Measurements from ENCODE around the gene ARHGEF38.
"Not testable (repeated sequence)": the region's sequence is repeated elsewhere in the genome, so short reads cannot be mapped to it uniquely, and the experiment has no call there.

Gene ARHGEF38

DNA sequence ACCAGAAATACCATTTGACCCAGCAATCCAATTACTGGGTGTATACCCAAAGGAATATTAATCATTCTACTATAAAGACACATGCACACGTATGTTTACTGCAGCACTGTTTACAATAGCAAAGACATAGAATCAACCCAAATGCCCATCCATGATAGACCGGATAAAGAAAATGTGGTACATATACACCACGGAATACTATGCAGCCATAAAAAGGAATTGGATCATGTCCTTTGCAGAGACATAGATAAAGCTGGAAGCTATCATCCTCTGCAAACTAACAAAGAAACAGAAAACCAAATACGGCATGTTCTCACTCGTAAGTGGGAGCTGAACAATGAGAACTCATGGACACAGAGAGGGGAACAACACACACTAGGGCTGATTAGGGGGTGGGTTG, 57.4 kb downstream of the ARHGEF38 start:
- not testable (repeated sequence) for DNase-seq

- DNase-seq, result no peak
Measured at GRCh38 chr4:105613306-105613705, 60.9 kb downstream of the ARHGEF38 start.

DNA sequence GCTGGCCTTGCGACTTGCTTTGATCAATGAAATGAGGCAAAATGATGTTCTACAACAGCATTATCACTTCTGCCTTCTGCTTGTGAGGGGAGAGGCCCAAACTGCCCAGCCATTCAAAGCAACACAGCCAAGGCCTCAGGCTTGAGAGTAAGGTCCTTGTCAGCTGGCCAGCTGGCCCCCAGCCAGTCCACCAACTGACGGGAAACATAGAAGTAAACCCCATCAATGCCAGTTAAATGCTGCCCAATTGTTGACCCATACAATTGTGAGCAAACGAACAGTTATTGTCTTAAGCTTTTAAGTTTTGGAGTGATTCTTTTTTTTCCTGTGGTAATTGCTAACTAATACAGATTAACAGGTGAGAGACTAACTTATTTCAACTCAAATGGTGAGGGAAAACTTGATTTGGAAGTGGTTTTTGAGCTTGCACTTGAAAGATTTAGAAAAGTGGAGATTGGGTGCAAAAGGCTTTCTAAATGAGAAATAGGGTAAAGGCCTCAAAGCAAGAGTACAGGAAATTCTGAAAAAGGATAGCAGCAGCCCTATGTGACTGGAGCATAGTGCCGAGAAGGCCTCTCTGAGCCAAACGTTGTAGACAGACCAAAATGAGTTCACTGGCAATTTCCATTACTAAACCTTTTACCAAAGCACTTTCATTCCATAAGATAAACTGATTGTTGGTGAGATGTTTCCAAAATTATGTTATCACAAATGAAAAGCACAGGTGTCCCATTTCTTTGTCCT, 66.9 kb downstream of the ARHGEF38 start:
- no peak for DNase-seq

DNA sequence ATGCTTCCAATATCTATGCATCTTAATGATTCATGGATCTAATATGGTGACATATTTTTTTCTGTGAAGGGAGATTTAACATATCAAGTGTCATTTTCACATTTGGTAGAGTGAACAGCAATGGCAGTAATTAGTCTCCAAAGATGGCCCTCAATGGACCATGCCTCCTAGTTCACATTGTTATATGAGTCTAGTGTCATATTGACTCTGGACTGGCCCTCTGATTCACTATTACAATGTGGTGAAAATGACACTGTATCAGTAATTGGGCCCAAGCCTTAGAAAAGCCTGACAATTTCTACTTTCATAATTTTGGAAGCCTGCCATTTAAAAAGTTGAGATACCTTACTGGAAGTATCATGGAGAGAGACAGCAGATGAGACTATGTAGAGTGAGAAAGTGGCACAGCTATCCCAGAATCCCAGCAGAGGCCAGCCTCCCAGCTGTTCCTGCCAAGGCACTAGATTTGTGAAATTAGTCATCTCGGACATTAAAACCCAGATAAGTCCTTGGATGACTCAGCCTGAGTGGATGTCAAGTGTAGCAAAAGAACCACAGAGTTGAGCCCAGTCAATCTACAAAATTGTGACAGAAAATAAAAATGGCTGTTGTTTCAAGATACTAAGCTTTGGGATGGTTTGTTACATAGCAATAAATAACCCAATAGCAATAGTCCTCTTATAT, 68.4 kb downstream of the ARHGEF38 start:
- no peak for DNase-seq

- no peak for DNase-seq
Measured at GRCh38 chr4:105622269-105622668, 69.8 kb downstream of the ARHGEF38 start.

DNA sequence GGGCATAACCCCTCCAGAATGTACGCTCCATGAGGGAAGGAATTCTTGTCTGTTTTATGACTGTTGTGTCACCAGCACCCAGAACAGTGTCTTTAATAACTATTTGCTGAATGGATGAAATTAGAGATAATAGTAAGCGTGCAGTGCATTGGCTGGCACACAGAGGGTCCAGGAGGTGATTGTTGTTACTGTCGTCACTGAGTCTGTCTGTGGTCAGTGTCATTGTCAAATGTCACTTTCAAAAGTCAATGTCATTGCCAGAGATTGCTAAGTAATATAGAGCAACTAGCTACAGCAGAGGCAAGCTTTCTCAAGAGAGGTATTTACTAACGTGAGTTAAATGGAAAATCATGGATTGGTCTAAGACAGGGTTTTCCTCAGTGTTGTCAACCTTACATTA, 70.7 kb downstream of the ARHGEF38 start:
- DNase-seq, result no peak

DNA sequence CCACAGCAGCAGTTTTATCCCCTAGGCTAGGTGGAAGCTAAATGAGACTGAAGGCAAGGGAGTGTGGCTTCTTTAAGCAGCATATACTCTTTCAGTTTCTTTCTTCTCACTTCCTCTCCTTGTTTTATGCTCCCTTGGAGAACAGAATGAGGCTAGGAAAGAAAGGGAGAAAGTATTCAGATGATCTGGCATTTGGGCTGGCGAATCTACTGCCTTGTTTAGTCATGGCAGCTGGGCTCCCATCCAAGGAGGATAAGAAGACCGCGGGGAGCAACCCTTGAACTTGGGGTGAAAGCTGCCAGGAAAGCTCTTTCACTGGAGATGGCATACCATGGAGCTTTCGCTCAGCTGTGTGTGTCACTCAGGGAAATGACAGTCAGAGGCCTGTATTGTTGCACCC, 72.1 kb downstream of the ARHGEF38 start:
- no peak for DNase-seq

GRCh38 chr4:105625214-105625613, 72.8 kb downstream of the ARHGEF38 start:
- DNase-seq, result no peak

DNA sequence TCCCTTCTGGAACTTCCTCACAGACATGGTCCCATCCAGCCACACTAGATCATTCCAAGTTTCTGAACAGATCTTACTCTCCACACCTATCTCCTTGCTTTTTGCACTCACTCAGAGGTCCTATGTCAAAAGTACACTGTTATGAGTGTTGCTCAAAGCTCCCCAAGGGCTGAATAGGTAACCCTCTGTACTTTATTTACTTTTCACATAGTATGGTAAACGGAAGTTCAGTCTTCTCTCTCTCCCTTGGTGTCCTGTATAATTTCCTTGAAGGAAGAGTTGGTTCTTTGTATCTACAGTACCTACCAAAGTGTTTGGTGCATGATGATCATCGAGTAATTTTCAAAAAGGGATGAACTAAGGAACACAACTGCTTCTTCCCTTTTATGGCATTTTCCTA, 74.4 kb downstream of the ARHGEF38 start:
- DNase-seq, result no peak

DNA sequence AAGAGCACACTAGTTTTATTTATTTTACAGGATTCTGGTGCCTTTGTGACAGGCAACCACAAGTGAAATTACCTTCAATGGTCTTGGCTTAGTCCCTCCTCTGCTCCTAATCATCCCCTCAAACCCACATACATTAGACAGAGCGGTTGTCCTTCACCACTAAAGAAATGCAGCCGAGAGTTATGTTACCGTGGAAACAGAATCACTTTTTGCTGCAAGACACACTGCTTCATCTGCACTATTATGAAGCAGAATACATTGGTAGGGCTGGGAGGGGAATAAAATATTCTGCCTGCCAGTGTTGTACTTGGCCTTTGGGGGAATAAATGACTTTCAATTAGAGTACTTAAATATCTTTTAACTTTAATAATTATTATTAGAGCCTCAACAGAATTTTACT, 75.2 kb downstream of the ARHGEF38 start:
- DNase-seq, result no peak

GRCh38 chr4:105630670-105631655, 78.5 kb downstream of the ARHGEF38 start:
- no peak for DNase-seq

GRCh38 chr4:105631818-105632400, 79.5 kb downstream of the ARHGEF38 start:
- no peak for DNase-seq

GRCh38 chr4:105632599-105632998, 80.2 kb downstream of the ARHGEF38 start:
- DNase-seq, result no peak

- DNase-seq, result no peak
Measured at GRCh38 chr4:105633241-105633640, 80.8 kb downstream of the ARHGEF38 start.

GRCh38 chr4:105634402-105635080, 82.1 kb downstream of the ARHGEF38 start:
- no peak for DNase-seq

DNA sequence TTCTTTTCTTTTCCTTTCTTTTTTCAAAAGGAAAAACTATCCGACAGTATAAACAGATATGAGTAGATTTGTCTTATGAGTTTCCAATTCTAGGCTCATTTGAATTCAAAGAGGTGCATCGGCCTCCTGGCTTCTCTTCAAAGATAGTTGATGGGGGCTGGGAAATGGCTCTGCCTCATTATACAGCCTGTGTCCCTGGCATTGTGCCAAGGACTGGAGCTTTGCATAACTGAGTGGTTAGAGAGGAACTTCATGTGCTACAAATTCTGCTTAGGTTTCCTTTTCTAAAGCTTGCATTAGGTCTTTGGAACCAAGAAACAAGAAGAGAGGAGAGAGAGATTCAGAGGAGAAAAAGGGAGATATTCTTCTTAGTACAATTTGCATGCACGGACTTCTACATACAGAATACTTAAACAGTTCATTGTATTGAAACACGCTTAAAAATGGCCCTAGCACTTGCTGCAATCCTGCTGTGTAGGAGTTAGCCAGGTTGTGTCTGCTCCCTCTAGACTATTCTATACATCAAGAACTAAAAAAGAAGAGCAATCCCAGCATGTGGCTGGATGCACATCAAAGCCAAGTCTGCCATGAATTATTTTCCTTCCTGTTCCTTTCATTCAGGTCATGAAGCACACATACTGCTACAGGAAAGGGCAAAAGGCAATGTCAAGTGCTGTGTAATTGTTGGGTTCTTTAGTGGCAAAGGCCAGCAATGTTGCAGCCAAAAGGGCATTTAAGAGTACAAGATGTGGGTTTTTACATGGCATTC, 85.2 kb downstream of the ARHGEF38 start:
- DNase-seq, result no peak

GRCh38 chr4:105641845-105642244, 89.4 kb downstream of the ARHGEF38 start:
- no peak for DNase-seq

GRCh38 chr4:105644257-105644656, 91.8 kb downstream of the ARHGEF38 start:
- no peak for DNase-seq

GRCh38 chr4:105645440-105645839, 93.0 kb downstream of the ARHGEF38 start:
- no peak for DNase-seq

DNA sequence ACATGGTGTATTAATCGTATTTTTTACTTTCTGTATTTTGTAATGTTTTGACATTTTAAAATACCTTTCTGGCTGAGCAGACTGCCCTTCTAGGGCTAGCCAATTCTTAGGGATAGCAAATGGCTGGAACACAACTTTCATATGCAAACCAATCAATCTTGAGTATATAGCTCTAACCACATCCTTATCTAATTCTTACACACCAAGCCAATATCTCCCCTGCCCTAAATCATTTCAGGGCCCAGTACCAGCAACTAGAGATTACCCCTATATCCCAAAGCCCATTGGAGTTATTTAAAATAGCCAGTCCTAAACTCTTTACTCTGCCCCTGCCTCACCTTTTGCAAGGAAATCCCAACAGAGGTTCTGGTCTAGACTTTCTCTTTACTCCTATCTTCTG, 97.8 kb downstream of the ARHGEF38 start:
- no peak for DNase-seq

GRCh38 chr4:105651884-105652283, 99.5 kb downstream of the ARHGEF38 start:
- no peak for DNase-seq
